Fibroblast of gingiva (primary cell): ENCODE measurements around the gene ANKS1B.
A peak's percentile ranks its signal among the peaks of the same experiment; 100 is the strongest.

Experiments used
- DNase-seq: peaks from one replicate; pipeline ENCODE4 v3.0.0-alpha.2; 2011; ENCODE audit warnings: low read depth

ANKS1B gene

DNA sequence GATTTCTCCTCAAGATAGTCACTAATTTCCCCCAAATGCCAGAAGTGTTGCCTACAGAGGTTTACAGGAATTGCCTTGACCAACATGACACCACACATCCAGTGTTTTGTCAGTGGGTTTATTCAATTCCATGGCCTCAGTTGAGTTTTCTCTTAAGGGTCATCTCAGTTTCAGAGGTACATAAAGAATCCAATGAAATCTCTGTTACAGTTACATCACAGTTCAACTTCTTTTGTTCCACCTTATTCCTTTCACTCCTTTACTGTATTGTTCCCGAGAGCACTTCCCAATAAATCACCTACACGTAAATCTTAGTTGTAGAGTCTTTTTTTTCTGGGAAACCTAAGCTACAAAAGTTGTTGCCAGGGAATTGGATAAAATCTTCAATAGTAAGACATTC lies 410.8 kb downstream of the ANKS1B start:
- no peak for DNase-seq

DNA sequence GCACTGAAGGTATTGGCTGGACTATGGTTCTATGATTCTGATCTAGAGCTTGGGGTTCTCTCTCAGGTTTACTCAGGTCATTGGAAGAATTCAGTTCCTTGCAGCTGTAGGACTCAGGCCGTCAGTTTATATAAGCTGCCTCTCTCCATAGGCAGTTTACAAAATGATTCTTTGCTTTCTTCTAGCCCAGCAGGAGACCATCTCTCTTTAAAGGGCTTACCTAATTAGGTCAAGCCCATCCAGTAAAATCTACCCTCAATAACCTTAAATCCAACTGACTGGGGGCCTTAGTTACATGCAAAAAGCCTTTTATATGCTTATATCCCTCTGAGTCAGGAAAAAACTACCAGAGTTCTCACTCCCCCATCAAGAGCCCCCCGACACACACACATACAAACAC lies 417.7 kb downstream of the ANKS1B start:
- no peak for DNase-seq

DNA sequence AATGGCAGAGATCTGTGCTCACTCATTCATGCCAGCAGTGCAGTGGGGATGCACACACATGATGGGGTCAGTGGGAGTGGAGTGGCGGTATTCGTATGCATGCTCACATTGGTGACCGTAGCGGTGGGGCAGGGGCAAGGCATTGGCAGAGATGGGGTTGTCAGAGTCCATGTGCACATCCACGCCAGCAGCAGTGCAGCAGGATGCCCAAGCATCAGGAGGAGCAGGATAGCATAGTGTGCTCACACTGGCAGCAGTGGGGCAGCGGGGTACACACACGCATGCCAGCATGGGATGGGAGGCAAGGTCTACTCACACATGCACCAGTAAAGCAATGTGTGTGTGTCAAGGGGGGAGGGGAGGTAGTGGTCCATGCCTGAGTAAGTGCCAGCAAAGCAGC lies 426.6 kb downstream of the ANKS1B start:
- DNase-seq = no peak

DNA sequence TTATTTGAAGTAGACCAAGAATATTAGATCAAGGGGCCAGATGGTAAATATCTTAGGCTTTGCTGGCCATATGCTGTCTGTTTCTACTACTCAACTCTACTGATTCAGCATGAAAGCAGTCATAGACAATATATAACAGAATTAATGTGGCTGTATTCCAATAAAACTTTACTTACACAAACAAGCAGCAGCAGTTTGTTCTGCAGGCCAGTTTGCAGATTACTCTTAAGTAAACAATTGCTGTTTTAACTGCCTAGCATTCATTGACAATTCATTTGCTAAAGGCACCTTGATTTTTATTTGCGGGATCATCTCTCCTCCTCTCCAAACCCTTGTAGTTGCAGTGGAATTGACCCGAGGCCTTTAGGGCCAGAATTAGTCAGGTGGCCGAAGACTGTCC lies 431.3 kb downstream of the ANKS1B start:
- no peak for DNase-seq

DNA sequence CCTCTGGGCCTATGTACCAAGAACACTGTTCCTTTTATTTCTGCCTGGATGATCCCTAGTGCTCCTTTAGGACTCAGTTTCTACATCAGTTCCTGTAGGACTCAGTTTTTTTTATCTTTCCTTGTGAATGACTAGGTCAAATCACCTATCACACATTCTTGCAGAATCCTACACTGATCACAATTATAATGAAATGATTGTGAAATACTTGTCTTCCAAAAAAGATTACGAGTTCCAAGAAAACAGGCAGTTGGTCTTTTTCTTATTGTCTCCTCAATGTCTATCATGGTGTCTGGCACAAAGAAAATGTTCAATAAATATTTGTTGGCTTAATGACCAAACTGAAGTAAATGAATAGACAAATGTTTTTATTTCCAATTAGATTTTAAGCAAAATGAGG lies 432.7 kb downstream of the ANKS1B start:
- no peak for DNase-seq

DNA sequence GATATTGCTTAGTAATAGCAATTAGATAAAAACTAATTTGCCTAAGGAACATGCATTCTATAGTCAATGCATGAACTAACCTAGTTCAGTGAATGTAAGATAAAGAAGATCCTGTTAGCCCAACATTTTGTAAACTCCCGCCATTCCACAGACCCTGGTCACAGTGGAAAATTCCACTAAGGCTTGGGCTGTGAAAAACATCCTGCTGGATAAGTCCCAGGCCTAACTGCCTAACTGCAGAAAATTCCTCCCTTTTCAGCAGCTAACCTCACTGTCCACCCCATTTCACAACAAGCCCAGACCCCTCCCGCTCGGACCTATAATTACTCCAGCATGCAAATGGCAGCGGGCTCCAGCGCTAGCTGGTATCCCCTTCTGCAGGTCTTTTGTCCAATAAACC lies 435.1 kb downstream of the ANKS1B start:
- no peak for DNase-seq

DNA sequence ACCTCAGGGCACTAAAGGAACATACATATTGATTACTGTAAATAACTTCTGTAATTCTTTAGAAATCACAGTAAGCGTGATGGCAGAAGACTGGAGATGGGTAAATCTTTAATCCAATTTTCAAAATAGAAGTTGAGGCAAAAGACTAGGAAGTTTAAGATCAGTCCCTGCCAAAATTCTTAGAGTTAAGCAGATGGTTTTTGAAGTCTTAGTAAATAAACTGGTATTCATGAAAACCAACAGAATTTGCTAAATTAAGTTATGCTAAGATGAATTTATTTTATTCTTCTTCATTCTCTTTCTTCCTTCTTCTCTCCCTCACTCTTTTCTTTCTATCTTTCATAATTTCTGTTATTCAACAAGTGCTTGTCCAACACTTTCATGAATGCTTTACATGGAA lies 435.5 kb downstream of the ANKS1B start:
- no peak for DNase-seq

DNA sequence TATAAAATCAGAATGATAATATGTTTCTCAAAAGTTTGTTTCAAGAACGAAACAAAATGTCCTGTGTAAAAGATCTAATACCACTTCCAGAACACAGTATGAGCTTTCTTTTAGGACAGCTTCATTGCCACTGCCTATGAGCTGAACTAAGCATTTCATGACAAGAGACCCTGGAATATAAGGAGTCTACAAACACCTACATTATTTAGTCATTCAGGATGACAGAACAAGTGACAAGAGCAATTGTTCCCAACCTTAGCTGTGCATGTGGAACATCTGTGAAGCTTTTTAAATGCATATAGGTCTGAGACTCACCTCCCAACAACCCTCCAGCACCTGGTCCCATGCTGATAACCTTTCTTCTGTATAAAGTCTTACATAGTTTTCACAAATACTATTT lies 440.3 kb downstream of the ANKS1B start:
- no peak for DNase-seq

DNA sequence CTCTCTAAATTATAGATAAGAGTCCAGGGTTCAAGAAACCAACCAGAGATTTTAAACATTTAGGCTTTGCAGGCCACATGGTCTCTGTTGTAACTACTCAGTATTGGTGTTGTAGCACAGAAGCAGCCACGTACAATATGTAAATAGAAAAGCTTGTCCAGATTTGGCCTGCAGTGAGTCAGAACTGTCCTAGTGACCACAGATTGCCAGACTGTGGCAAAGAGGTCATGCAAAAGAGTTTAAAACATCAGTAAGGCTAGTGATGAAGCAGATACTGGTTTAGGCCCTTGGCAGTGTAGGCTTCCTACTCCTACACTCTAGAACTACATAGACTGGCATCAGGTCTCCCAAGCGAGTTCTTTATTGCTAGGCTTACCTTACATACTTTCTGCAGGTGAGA lies 454.8 kb downstream of the ANKS1B start:
- DNase-seq = no peak

DNA sequence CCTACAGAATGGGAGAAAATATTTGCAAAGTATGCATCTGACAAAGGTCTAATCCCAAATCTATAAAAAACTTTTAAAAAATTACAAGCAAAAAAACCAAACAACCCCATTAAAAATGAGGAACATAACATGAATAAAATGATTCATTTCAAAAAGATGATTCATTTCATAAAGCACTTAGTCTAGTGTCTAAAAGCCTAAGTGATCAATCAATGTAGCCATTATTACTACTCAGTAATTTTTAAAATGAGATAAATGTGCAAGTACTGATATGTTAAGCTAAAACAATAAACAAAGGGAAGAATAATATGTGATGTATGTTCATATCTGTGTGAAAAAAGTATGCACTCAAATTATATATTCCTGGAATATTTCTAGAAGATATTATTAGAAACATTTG lies 456.3 kb downstream of the ANKS1B start:
- DNase-seq = no peak

DNA sequence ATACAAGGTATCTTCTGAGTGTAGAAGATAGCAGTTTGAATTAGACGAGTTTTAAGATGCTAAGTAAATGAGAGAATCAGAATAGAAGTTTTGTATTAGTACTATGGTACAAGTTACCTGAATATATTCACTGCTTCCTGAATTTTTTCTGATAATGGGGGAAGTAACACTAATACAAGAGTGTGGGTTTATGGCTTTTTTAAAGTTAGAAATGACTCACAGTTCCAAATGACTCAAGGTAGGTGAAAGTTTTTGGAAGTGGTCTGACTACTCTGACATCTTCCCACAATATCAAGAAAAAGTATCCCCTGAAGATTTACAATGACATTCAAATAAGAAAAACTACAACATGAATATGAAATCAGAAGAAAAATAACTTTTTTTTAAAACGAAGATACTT lies 460.9 kb downstream of the ANKS1B start:
- no peak for DNase-seq

DNA sequence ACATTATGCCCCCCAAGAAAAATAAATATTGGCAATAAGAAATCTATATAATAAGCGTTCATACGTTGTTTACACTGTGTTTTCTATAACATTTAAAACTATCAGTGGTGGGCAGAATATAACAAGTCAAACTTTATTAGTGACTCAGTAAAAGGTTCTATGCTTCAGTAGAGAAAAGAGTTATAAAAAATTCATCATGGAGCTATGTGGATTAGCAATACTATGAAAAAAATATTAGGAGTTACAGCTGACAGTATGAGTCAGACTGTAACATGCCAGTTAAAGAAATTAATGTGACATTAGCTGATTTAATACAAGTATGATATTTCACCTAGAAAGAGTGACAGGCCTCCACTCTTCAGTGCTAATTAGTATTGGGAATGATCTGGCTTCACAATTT lies 462.3 kb downstream of the ANKS1B start:
- DNase-seq = no peak

DNA sequence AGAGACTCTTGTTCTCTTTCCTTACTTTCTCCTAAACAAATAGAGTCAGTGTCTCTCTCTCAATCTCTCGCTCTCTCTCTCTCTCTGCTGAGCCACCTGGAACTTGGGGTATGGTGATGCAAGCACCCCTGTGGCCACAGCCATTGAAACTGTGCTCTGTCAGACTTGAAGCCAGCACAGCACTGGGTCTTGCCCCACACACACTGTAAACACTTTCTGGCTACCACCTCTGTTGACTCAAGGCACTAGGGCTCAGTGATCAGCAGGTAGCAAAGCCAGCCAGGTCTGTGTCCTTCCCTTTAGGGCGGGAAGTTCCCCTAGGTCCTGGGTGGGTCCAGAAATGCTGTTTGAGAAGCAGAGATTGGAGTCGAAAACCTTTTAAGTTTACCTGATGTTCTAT lies 463.1 kb downstream of the ANKS1B start:
- no peak for DNase-seq

DNA sequence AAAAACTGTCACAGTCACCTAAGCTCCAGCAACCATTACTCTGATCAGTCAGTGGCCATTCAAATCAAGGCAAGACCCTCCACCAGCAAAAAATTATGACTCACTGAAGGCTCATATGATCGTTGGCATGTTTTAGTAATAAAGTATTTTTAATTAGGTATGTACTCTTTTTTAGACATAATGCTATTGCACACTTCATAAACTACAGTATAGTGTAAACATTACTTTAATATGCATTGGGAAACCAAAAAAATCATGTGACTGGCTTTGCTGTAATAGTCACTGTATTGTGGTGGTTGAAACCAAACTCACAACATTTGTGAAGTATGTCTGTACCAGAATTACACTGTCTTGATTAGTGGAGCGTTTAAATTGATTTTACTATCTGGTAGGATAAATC lies 471.7 kb downstream of the ANKS1B start:
- no peak for DNase-seq

DNA sequence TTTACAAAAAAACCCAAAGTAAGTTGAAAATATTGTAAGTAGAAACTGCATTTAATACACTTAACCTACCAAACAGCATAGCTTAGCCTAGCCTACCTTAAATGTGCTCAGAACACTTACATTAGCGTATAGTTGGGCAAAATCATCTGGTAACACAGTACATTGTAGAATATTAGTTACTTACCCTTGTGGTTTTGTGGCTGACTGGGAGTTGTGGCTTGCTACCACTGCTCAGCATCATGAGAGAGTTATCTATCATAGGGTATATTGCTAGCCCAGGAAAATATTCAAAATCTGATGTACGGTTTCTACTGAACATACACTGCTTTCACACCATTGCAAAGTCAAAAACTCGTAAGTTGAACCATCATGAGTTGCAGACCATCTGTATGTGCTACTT lies 478.9 kb downstream of the ANKS1B start:
- no peak for DNase-seq

DNA sequence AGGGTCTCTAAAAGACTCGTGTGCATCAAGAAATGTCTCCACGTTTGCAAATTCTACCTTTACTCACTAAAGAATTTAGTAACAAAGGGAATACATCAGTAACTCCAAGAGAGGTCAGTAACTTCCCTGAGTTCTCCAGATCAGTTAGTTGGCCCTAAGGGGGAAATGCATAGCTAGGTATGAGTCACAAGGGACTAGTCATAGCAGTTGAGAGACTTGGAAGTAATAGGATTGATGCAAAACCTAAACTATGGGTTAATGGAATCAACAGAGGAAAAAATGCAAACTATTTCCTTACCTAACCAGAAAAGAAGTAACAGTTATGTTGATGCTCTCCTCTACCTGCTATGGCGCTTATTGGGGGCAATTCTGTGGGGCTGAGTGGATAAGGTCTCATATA lies 486.0 kb downstream of the ANKS1B start:
- DNase-seq = peak; percentile 2

DNA sequence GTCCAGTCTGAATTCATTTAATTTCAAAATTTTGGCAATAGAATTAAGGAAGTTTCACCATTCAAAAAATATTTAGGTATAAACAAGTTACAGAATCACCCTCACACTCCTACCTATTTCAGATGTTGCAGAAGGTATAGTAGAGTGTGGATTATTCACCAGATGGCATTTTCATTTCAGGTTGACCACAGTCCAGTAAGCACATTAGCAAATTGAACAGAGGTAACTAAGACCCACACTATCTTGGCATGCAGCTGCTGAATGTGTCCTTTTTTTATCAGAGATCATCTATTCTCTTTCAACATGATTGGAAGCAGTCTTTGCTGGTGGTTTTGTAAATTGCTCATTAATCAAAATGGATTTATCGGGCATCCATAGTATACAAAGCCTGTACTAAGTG lies 488.9 kb downstream of the ANKS1B start:
- no peak for DNase-seq

DNA sequence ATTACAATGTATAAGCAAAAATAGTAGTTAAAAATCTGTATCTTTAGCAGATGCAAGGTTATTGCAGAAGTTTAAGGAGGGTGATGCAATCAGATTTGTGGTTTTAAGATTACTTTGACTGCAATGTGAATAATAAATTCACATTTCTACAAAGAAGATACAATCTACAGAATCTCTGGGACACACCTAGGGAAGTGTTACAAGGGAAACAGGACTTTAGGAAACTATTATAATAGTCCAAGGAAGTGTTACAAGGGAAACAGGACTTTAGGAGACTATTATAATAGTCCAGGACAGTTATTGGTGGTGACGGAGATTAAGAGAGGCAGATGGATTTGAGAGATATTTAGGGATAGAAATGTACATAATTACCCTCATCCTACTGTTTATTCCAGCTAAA lies 491.5 kb downstream of the ANKS1B start:
- no peak for DNase-seq

DNA sequence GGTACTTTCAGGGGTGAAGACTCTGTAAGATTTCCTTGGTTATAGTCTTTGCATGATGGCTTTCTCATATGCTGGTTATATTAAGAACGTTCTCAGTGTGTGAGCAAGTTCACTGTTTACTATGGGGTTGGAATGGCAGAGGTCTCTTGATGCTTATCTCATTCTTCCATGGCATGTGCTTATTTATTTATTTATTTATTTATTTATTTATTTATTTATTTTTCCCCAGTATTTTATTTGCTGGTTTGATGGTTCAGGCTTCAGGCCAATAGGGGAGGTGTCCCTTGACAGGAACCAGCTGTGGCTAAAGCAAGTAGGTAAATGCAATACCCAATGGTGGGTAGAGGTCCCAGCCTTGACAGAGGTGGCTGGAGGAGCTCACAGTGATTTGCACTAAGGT lies 498.5 kb downstream of the ANKS1B start:
- no peak for DNase-seq

DNA sequence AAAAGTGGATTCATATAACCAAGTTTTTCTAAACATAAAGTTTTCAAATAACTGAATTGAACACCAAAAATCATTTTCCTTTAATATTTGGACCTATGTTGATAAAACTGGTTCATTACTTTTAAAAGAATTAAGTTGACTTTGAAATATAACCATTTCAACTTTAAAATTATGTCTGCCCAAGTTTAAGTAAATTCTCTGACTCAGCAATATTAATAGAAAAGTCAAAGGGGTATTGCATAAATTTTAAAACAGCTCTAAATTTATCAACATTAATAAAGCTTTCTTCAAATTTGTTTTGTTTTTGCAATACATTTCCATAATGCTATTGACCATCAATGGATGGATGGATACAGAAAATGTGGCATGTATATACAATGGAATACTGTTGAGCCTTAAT lies 505.6 kb downstream of the ANKS1B start:
- no peak for DNase-seq

DNA sequence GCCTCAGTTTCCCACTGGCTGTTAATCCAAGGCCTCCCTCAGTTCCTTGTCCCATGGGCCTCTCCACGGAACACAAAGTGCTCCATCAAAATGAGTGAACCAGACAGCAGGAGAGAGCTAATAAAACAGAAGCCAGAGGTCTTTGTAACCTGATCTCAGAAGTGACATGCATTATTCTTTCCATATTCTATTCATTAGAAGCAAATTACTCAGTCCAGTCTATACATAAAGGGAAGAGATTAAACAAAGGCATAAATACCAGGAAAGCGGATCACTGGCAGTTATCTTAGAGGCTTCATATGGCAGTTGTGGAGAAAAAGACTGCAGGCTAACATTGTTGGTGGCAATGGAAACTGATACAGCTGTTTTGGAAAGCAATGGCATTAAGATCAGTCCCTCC lies 507.8 kb downstream of the ANKS1B start:
- no peak for DNase-seq

DNA sequence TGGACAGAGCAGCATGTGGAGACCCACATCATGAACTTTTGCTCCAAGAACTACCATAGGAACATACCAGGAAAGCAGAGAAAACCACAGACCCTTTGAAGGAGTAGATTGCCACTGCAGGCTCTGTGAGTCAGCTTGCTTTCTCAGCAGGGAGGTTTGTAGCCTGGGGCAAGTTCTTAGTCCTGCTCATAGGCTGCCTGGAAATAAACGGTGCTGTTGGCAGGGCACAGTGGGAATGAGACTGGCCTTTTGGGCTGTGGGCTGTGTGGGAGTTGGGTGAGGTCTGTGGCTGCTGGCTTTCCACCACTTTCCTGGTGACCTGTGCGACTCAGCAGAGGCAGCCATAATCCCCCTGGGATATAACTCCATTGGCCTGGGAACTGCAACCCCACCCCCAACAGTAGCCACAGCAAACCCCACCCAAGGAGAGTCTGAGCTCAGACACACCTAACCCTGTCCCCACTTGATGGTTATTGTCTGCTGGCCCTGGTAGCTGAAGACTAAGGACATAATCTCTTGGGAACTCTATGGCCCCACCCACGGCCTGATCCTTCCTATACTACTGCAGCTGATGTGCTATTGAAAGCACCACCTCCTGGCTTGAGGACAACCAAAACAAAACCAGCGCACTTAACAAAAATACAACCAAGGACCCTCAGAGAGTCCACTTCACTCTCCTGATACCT lies 529.2 kb downstream of the ANKS1B start:
- DNase-seq = peak; percentile 52

DNA sequence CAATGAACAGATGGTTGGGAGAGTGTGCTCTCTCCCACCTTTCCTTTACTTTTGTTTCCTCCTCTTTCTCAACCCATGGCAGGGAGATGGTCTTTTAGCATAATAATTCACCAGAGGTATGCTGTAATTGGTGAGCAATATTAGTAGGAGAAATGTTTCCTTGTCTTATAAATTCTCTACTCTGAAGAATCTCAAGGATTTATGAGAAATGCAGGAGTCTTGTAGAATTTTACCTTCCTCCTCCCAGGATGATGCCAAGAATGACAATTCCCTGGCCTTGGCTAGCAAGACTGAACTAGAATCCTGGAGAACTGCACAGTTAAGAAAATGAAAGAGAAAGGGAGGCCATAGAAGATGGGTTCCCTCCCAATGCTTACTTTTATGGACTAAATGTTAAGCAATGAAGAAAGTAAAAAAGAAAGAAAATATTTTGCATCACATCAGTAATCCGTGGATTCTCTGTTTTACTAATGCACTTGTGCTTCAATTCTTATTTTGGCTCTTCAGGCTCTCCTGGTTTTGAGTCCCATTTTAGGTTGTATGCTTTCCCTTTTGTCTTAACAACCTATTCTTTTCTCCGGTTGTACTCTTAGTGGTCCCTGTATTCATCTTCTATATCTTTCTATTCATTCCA lies 530.1 kb downstream of the ANKS1B start:
- no peak for DNase-seq

DNA sequence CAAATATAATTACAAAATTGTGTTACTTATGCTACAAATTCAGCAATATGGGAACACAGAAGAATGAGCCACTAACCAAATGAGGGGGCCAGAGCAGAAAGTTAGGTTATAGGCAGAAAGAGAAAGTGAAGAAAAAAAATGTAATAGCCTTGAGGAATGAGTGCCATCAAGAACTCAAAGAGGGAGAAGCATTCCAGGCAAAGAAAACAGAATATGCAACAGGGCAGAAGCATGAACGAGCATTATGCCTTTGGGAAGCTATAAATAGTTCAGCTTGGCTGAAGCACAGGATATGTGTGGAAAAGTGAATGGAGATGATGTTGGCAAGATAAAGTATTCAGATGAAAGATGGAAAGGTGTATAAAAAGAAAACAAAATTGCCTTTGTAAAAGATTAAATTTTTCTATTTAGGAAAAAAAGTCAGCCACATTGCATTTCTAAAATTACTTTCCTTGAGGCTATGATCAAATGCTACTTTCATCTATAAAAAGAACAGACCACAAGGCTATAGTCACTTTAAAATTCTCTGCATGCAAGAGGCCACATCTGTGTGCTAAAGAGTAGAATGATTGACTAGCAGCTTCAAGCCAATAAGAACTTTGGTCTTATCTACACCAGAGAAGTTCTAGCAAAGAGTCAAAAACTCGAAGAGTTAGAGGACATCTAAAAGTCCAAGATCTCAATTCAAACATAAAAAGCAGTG lies 530.7 kb downstream of the ANKS1B start:
- no peak for DNase-seq
